ENCODE measurements around the gene SHANK1.

DNA sequence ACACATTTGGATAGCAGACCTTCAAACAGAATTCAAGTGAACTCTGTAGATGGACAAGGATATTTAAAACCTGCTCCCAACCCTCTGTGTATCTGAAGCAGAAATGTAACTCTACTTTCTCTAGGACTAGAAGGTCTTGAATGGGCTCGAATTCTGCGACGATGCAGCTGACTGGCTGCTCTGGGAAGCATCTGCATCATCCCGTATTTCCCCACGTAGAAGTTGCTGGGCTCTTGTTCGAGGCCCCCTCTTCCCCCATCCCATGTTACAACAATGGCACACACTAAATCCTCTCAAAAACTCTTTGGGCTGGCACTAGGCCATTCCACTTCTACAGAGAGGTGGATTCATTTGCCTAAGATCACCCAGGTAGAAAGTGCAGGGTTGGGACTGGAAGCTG, 55.4 kb downstream of the SHANK1 start:
- TF ChIP-seq ZNF350 (tag by site-specific recombination; IDR thresholded peaks at IDR 0.05) (no peak), ZNF423 (tag by site-specific recombination; IDR thresholded peaks at IDR 0.05) (no peak), KLF10 (tag by site-specific recombination; IDR thresholded peaks at IDR 0.05) (no peak), MEIS1 (CRISPR knock-in tag; IDR thresholded peaks at IDR 0.05; ENCODE audit: borderline replicate concordance) (no peak), ZNF660 (tag by site-specific recombination; IDR thresholded peaks at IDR 0.05) (no peak), ZNF830 (tag by site-specific recombination; IDR thresholded peaks at IDR 0.05; ENCODE audit: low read depth) (no peak), ZNF777 (tag by site-specific recombination; IDR thresholded peaks at IDR 0.05; ENCODE audit: borderline replicate concordance) (no peak), REST (tag by site-specific recombination; IDR thresholded peaks at IDR 0.05) (no peak), ZNF677 (tag by site-specific recombination; IDR thresholded peaks at IDR 0.05) (no peak), ZBTB7A (tag by site-specific recombination; IDR thresholded peaks at IDR 0.05; ENCODE audit: low read depth) (no peak)
- TF ChIP-seq, protein P1, sequence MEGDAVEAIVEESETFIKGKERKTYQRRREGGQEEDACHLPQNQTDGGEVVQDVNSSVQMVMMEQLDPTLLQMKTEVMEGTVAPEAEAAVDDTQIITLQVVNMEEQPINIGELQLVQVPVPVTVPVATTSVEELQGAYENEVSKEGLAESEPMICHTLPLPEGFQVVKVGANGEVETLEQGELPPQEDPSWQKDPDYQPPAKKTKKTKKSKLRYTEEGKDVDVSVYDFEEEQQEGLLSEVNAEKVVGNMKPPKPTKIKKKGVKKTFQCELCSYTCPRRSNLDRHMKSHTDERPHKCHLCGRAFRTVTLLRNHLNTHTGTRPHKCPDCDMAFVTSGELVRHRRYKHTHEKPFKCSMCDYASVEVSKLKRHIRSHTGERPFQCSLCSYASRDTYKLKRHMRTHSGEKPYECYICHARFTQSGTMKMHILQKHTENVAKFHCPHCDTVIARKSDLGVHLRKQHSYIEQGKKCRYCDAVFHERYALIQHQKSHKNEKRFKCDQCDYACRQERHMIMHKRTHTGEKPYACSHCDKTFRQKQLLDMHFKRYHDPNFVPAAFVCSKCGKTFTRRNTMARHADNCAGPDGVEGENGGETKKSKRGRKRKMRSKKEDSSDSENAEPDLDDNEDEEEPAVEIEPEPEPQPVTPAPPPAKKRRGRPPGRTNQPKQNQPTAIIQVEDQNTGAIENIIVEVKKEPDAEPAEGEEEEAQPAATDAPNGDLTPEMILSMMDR (tag by site-specific recombination; IDR thresholded peaks at IDR 0.05), result no peak
- TF ChIP-seq, protein P2, sequence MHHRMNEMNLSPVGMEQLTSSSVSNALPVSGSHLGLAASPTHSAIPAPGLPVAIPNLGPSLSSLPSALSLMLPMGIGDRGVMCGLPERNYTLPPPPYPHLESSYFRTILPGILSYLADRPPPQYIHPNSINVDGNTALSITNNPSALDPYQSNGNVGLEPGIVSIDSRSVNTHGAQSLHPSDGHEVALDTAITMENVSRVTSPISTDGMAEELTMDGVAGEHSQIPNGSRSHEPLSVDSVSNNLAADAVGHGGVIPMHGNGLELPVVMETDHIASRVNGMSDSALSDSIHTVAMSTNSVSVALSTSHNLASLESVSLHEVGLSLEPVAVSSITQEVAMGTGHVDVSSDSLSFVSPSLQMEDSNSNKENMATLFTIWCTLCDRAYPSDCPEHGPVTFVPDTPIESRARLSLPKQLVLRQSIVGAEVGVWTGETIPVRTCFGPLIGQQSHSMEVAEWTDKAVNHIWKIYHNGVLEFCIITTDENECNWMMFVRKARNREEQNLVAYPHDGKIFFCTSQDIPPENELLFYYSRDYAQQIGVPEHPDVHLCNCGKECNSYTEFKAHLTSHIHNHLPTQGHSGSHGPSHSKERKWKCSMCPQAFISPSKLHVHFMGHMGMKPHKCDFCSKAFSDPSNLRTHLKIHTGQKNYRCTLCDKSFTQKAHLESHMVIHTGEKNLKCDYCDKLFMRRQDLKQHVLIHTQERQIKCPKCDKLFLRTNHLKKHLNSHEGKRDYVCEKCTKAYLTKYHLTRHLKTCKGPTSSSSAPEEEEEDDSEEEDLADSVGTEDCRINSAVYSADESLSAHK (tag by site-specific recombination; IDR thresholded peaks at IDR 0.05), result no peak
- TF ChIP-seq, protein P3, sequence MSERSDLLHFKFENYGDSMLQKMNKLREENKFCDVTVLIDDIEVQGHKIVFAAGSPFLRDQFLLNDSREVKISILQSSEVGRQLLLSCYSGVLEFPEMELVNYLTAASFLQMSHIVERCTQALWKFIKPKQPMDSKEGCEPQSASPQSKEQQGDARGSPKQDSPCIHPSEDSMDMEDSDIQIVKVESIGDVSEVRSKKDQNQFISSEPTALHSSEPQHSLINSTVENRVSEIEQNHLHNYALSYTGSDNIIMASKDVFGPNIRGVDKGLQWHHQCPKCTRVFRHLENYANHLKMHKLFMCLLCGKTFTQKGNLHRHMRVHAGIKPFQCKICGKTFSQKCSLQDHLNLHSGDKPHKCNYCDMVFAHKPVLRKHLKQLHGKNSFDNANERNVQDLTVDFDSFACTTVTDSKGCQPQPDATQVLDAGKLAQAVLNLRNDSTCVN (tag by site-specific recombination; optimal IDR thresholded peaks at IDR 0.05), result no peak
